ENCODE measurements around the gene NRSN2.

DNA sequence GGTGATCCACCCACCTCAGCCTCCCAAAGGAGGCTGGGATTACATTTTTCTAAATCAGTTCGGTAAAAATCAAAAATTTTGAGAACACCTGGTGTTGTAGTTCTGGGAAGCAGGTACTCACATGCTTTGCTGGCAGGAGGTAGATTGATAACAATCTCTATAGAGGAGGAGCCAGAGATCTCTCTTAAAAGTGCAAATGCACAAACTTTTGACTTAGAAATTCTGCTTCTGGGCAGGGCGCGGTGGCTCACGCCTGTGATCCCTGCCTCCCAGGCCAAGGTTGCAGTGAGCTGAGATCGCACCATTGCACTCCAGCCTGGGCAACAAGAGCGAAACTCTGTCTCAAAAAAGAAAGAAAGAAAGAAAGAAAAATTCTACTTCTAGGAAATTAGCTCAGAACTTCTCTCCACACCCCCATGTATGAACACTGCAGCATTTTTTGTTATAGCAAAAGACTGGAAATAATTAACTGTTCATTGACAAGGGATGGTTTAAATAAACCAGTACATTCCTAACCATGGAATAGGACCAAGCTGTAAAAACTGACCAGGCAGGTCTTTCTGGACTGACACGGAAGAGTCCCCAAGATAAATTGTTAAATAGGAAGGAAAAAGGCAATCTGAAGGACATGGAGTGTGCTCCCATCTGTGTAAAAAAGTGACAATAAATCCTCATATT, 19.3 kb downstream of the NRSN2 start:
- TF ChIP-seq, protein P1, sequence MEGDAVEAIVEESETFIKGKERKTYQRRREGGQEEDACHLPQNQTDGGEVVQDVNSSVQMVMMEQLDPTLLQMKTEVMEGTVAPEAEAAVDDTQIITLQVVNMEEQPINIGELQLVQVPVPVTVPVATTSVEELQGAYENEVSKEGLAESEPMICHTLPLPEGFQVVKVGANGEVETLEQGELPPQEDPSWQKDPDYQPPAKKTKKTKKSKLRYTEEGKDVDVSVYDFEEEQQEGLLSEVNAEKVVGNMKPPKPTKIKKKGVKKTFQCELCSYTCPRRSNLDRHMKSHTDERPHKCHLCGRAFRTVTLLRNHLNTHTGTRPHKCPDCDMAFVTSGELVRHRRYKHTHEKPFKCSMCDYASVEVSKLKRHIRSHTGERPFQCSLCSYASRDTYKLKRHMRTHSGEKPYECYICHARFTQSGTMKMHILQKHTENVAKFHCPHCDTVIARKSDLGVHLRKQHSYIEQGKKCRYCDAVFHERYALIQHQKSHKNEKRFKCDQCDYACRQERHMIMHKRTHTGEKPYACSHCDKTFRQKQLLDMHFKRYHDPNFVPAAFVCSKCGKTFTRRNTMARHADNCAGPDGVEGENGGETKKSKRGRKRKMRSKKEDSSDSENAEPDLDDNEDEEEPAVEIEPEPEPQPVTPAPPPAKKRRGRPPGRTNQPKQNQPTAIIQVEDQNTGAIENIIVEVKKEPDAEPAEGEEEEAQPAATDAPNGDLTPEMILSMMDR (IDR thresholded peaks at IDR 0.05): no peak
- TF ChIP-seq POLR2A (IDR thresholded peaks at IDR 0.05): no peak
